HFFc6 (cell line): ENCODE results near the gene JADE2. TPM values are rescaled to one million over a fixed set of nuclear protein-coding genes. Genes with fewer than 3 reads are reported as not detected.
"Not testable (repeated sequence)": the region's sequence is repeated elsewhere in the genome, so short reads cannot be mapped to it uniquely, and the experiment has no call there.

Source experiments
- DNase-seq: peaks from one replicate; pipeline ENCODE4 v3.0.0-alpha.2; 2018
- H3K27ac Mint-ChIP-seq: 2 replicates; pipeline ENCODE4 v1.8.0; 2020; ENCODE audit warnings: mild to moderate bottlenecking, mixed read lengths
- H3K27me3 Mint-ChIP-seq: 2 replicates; pipeline ENCODE4 v1.8.0; 2021; ENCODE audit warnings: mild to moderate bottlenecking, moderate library complexity, mixed read lengths; ENCODE audit not compliant: insufficient read depth
- H3K36me3 Mint-ChIP-seq: 2 replicates; pipeline ENCODE4 v1.8.0; 2021; ENCODE audit warnings: low read depth, mixed read lengths
- H3K4me1 Mint-ChIP-seq: 2 replicates; pipeline ENCODE4 v1.8.0; 2020; ENCODE audit warnings: low read depth, mixed read lengths
- H3K4me3 Mint-ChIP-seq: 2 replicates; pipeline ENCODE4 v1.8.0; 2020; ENCODE audit warnings: mild to moderate bottlenecking, moderate library complexity, mixed read lengths
- H3K9me3 Mint-ChIP-seq: 2 replicates; pipeline ENCODE4 v1.8.0; 2020; ENCODE audit warnings: mild to moderate bottlenecking, mixed read lengths
- CTCF ChIP-seq: fragments of 200-600 bp; sonication (generic); IDR thresholded peaks from 2 replicates; pipeline ENCODE4 v1.5.0; 2021; ENCODE audit warnings: antibody characterized with exemption, mild to moderate bottlenecking
- total RNA-seq, 6 experiments: library from RNA; stranded (reverse); fragmentation: NEBNext Ultra II Directional; extraction: Animal tissue kit (Norgen Biotek cat#: 25700); gene quantifications; 2 replicates in 1 of 6; 3 replicates in 5 of 6; pipeline ENCODE4 v1.2.3, GENCODE V29; 2021

Gene JADE2
- total RNA-seq, 6 experiments from 2014 or later, result 32.8 to 41.0 (median 39.6) TPM

DNA sequence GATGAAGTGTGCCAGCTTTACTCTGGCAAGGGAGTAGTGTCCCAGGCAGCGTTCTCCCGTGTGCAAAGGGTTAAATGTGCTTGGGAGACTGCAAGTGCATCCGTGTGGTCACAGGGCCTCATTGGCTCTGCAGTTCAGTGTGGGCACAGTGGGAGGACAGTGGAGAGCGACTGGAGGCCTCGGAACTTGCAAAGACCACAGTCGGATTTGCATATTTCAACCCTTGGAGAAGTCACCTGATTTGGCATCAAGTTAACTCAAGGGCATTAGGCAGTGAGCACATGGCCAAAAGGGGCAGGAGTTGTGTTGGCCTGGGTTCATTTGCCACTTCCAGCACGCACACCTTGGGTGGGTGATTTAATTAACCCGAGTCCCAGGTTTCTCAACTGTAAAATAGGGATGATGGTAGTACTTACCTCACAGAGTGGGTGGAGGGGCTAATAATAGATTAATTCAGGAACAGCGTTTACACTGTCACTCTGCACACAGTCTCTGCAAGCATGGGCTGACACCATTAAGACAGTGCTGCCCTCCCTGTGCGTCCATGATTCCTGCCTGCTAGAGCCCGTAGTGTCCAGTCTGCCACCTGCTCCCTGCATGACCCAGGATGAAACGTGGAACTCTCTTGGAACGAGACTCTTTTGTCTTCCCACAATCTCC, 22.7 kb downstream of the JADE2 start:
- DNase-seq, result no peak
- H3K27ac Mint-ChIP-seq, result peak overlapping the region; percentile 67

DNA sequence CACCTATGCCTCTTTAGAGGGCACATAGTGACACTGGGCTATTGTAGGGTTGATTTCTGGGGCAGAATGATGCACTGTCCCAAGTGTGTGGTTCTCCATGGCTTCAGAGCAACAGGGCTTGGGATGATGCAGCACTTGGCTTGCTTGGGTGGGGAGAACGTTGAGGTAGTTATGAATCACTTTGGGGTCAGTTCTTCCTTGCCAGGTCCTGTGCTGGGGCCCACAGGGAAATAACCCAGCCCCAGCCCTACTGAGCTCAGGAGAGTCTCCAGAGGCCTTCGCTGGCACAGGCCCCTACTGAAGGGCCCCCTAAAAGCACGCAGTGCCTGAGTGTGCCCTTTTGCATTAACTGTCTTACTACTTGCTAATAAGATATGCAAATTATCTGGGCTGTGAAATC, 24.2 kb downstream of the JADE2 start:
- H3K4me1 Mint-ChIP-seq, result peaks cover 75% of the 10 kb centered on the region
- no peaks in the 10 kb centered on the region for H3K9me3 Mint-ChIP-seq
- TF ChIP-seq CTCF, result no peak
- no peaks in the 10 kb centered on the region for H3K27me3 Mint-ChIP-seq
- H3K36me3 Mint-ChIP-seq, result peaks cover 28% of the 10 kb centered on the region
- H3K27ac Mint-ChIP-seq, result peak overlapping the region; percentile 46; the same call in 1 of the 2 replicates
- peak; percentile 58 for DNase-seq
- no peak overlapping the region for H3K4me3 Mint-ChIP-seq

More for the DNA sequence above, 22.7 kb downstream of the JADE2 start:
- Mint-ChIP-seq H3K4me1 (peaks cover 60% of the 10 kb centered on the region), H3K4me3 (peak overlapping the region; percentile 15; the same call in 1 of the 2 replicates), H3K36me3 (peaks cover 21% of the 10 kb centered on the region), H3K27me3 (no peaks in the 10 kb centered on the region; the same call in 1 of the 2 replicates), H3K9me3 (no peaks in the 10 kb centered on the region)
- no peak for TF ChIP-seq CTCF

GRCh38 chr5:134550271-134551214, 25.1 kb downstream of the JADE2 start:
- no peak for DNase-seq
- Mint-ChIP-seq H3K27me3 (no peaks in the 10 kb centered on the region), H3K4me3 (peak overlapping the region; percentile 39), H3K4me1 (peaks cover 83% of the 10 kb centered on the region), H3K36me3 (peaks cover 28% of the 10 kb centered on the region), H3K9me3 (no peaks in the 10 kb centered on the region), H3K27ac (peak overlapping the region; percentile 79)
- TF ChIP-seq CTCF, result no peak

DNA sequence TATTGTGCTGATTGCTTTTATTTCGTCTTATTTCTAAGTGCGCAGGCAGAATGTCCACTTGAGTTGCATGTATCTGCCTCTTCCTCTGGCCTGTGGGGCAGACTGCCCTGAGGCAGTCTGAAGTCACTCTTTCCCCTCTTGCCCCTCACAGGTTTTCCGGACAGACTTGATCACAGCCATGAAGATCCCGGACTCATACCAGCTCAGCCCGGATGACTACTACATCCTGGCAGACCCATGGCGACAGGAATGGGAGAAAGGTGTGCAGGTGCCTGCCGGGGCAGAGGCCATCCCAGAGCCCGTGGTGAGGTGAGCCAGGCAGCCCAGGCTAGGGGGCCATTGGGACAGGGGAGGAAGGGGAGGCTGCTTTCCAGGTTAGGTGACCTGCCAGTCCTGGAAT, 26.4 kb downstream of the JADE2 start:
- TF ChIP-seq CTCF, result no peak
- peak overlapping the region; percentile 55 for H3K4me3 Mint-ChIP-seq
- peak; percentile 48 for DNase-seq
- H3K4me1 Mint-ChIP-seq, result peaks cover 94% of the 10 kb centered on the region
- no peaks in the 10 kb centered on the region for H3K9me3 Mint-ChIP-seq
- peak overlapping the region; percentile 81 for H3K27ac Mint-ChIP-seq
- peaks cover 32% of the 10 kb centered on the region for H3K36me3 Mint-ChIP-seq
- peaks cover 3% of the 10 kb centered on the region; the same call in 1 of the 2 replicates for H3K27me3 Mint-ChIP-seq

- H3K27me3 Mint-ChIP-seq, result peaks cover 3% of the 10 kb centered on the region; the same call in 1 of the 2 replicates
- peaks cover 33% of the 10 kb centered on the region for H3K36me3 Mint-ChIP-seq
- DNase-seq, result peak; percentile 92
- no peak for TF ChIP-seq CTCF
- peaks cover 93% of the 10 kb centered on the region for H3K4me1 Mint-ChIP-seq
- H3K27ac Mint-ChIP-seq, result peak overlapping the region; percentile 81
- no peaks in the 10 kb centered on the region for H3K9me3 Mint-ChIP-seq
- H3K4me3 Mint-ChIP-seq, result peak overlapping the region; percentile 55
Observed at GRCh38 chr5:134552301-134552700, 26.8 kb downstream of the JADE2 start.

GRCh38 chr5:134552716-134553115, 27.2 kb downstream of the JADE2 start:
- Mint-ChIP-seq H3K27ac (peak overlapping the region; percentile 81), H3K4me3 (peak overlapping the region; percentile 55; the same call in 1 of the 2 replicates), H3K36me3 (peaks cover 30% of the 10 kb centered on the region), H3K4me1 (peaks cover 88% of the 10 kb centered on the region)
- not testable (repeated sequence) for H3K9me3 Mint-ChIP-seq, H3K27me3 Mint-ChIP-seq, DNase-seq
